Measurements from ENCODE around the gene SLC49A3. TPM values are rescaled to one million over a fixed set of nuclear protein-coding genes. Genes with fewer than 3 reads are reported as not detected.
A peak's percentile ranks its signal among the peaks of the same experiment; 100 is the strongest.

Gene SLC49A3
- total and polyA plus RNA-seq, 2 of the 13 experiments (the other 11 are each of a cell fraction or from before 2014, with no cell fraction given), result 0.07 to 0.17 TPM

- TF ChIP-seq PREB (CRISPR knock-in tag; IDR thresholded peaks at IDR 0.05) (no peak), RBM39 (IDR thresholded peaks at IDR 0.05; ENCODE audit: low read depth, low read length, poor library complexity, severe bottlenecking) (no peak), REXO4 (CRISPR knock-in tag; IDR thresholded peaks at IDR 0.05; ENCODE audit: borderline replicate concordance) (no peak; the same call in 1 of the 2 replicates), DZIP1 (CRISPR knock-in tag; IDR thresholded peaks at IDR 0.05) (no peak), ZNF20 (CRISPR knock-in tag; IDR thresholded peaks at IDR 0.05) (no peak), ZMYM2 (CRISPR knock-in tag; IDR thresholded peaks at IDR 0.05) (0 out of 2 replicates have a peak, but pooled peaks have one; percentile 21), SOX5 (CRISPR knock-in tag; IDR thresholded peaks at IDR 0.05; ENCODE audit: borderline replicate concordance) (no peak), SP4 (CRISPR knock-in tag; IDR thresholded peaks at IDR 0.05) (peak; percentile 84), PLRG1 (conservative IDR thresholded peaks at IDR 0.05) (no peak), ZNF362 (CRISPR knock-in tag; IDR thresholded peaks at IDR 0.05; ENCODE audit: borderline replicate concordance) (no peak), SKI (IDR thresholded peaks at IDR 0.05; ENCODE audit: partially characterized antibody) (no peak), ZNF205 (CRISPR knock-in tag; IDR thresholded peaks at IDR 0.05) (0 out of 2 replicates have a peak, but pooled peaks have one; percentile 31), ZNF746 (CRISPR knock-in tag; IDR thresholded peaks at IDR 0.05) (no peak; the same call in 1 of the 2 replicates)
- TF ChIP-seq, protein P1, sequence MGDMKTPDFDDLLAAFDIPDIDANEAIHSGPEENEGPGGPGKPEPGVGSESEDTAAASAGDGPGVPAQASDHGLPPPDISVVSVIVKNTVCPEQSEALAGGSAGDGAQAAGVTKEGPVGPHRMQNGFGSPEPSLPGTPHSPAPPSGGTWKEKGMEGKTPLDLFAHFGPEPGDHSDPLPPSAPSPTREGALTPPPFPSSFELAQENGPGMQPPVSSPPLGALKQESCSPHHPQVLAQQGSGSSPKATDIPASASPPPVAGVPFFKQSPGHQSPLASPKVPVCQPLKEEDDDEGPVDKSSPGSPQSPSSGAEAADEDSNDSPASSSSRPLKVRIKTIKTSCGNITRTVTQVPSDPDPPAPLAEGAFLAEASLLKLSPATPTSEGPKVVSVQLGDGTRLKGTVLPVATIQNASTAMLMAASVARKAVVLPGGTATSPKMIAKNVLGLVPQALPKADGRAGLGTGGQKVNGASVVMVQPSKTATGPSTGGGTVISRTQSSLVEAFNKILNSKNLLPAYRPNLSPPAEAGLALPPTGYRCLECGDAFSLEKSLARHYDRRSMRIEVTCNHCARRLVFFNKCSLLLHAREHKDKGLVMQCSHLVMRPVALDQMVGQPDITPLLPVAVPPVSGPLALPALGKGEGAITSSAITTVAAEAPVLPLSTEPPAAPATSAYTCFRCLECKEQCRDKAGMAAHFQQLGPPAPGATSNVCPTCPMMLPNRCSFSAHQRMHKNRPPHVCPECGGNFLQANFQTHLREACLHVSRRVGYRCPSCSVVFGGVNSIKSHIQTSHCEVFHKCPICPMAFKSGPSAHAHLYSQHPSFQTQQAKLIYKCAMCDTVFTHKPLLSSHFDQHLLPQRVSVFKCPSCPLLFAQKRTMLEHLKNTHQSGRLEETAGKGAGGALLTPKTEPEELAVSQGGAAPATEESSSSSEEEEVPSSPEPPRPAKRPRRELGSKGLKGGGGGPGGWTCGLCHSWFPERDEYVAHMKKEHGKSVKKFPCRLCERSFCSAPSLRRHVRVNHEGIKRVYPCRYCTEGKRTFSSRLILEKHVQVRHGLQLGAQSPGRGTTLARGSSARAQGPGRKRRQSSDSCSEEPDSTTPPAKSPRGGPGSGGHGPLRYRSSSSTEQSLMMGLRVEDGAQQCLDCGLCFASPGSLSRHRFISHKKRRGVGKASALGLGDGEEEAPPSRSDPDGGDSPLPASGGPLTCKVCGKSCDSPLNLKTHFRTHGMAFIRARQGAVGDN (CRISPR knock-in tag; IDR thresholded peaks at IDR 0.05), result peak; percentile 68
- TF ChIP-seq, protein P2, sequence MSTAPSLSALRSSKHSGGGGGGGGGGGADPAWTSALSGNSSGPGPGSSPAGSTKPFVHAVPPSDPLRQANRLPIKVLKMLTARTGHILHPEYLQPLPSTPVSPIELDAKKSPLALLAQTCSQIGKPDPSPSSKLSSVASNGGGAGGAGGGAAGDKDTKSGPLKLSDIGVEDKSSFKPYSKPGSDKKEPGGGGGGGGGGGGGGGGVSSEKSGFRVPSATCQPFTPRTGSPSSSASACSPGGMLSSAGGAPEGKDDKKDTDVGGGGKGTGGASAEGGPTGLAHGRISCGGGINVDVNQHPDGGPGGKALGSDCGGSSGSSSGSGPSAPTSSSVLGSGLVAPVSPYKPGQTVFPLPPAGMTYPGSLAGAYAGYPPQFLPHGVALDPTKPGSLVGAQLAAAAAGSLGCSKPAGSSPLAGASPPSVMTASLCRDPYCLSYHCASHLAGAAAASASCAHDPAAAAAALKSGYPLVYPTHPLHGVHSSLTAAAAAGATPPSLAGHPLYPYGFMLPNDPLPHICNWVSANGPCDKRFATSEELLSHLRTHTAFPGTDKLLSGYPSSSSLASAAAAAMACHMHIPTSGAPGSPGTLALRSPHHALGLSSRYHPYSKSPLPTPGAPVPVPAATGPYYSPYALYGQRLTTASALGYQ (CRISPR knock-in tag; IDR thresholded peaks at IDR 0.05), result no peak
- TF ChIP-seq, protein P3, sequence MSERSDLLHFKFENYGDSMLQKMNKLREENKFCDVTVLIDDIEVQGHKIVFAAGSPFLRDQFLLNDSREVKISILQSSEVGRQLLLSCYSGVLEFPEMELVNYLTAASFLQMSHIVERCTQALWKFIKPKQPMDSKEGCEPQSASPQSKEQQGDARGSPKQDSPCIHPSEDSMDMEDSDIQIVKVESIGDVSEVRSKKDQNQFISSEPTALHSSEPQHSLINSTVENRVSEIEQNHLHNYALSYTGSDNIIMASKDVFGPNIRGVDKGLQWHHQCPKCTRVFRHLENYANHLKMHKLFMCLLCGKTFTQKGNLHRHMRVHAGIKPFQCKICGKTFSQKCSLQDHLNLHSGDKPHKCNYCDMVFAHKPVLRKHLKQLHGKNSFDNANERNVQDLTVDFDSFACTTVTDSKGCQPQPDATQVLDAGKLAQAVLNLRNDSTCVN (CRISPR knock-in tag; IDR thresholded peaks at IDR 0.05; ENCODE audit: borderline replicate concordance), result no peak
Measured at GRCh38 chr4:705278-706082, 16.5 kb upstream of the SLC49A3 start, which contains the start of gene PCGF3 (continued).
